HPDE6-E6E7 (cell line): ENCODE results near the gene DGKB.
"Not testable (repeated sequence)": the region's sequence is repeated elsewhere in the genome, so short reads cannot be mapped to it uniquely, and the experiment has no call there.

Source experiments
- DNase-seq: peaks from one replicate; pipeline ENCODE4 v3.0.0; 2011; ENCODE audit warnings: missing footprints; ENCODE audit errors: extremely low spot score

DGKB gene

GRCh38 chr7:14585232-14585631 is 317.3 kb downstream of the DGKB start:
- no peak for DNase-seq

GRCh38 chr7:14583518-14583917 is 319.0 kb downstream of the DGKB start:
- no peak for DNase-seq

- DNase-seq, result no peak
These were observed 320.5 kb downstream of the DGKB start for GRCh38 chr7:14582010-14582409.

- no peak for DNase-seq
These were observed 322.6 kb downstream of the DGKB start for GRCh38 chr7:14579971-14580370.

GRCh38 chr7:14576578-14576977 is 326.0 kb downstream of the DGKB start:
- no peak for DNase-seq

GRCh38 chr7:14570750-14571607 is 331.6 kb downstream of the DGKB start:
- DNase-seq, result no peak

- no peak for DNase-seq
These were observed 350.5 kb downstream of the DGKB start for GRCh38 chr7:14552060-14552459.

GRCh38 chr7:14551310-14551709 is 351.2 kb downstream of the DGKB start:
- DNase-seq, result no peak

- no peak for DNase-seq
These were observed 359.9 kb downstream of the DGKB start for GRCh38 chr7:14542624-14543023.

- no peak for DNase-seq
These were observed 381.4 kb downstream of the DGKB start for GRCh38 chr7:14521183-14521582.

- DNase-seq, result no peak
These were observed 392.3 kb downstream of the DGKB start for GRCh38 chr7:14510268-14510667.

- DNase-seq, result peak; percentile 37
These were observed 394.9 kb downstream of the DGKB start for GRCh38 chr7:14507617-14508016.

- no peak for DNase-seq
These were observed 396.6 kb downstream of the DGKB start for GRCh38 chr7:14505906-14506305.

GRCh38 chr7:14504134-14504533 is 398.4 kb downstream of the DGKB start:
- no peak for DNase-seq

- DNase-seq, result no peak
These were observed 398.9 kb downstream of the DGKB start for GRCh38 chr7:14503623-14504022.

GRCh38 chr7:14501436-14501835 is 401.1 kb downstream of the DGKB start:
- DNase-seq, result no peak

- DNase-seq, result no peak
These were observed 405.2 kb downstream of the DGKB start for GRCh38 chr7:14497390-14497789.

GRCh38 chr7:14495633-14496032 is 406.9 kb downstream of the DGKB start:
- no peak for DNase-seq

GRCh38 chr7:14487701-14488395 is 414.7 kb downstream of the DGKB start:
- DNase-seq, result no peak

GRCh38 chr7:14483663-14484062 is 418.9 kb downstream of the DGKB start:
- no peak for DNase-seq

GRCh38 chr7:14480281-14480680 is 422.3 kb downstream of the DGKB start:
- DNase-seq, result no peak

- no peak for DNase-seq
These were observed 423.6 kb downstream of the DGKB start for GRCh38 chr7:14478834-14479510.

GRCh38 chr7:14461716-14462115 is 440.8 kb downstream of the DGKB start:
- DNase-seq, result not testable (repeated sequence)
